Measurements from ENCODE around the gene TRPM4.
"Not testable (repeated sequence)": the region's sequence is repeated elsewhere in the genome, so short reads cannot be mapped to it uniquely, and the experiment has no call there.

TRPM4 gene

DNA sequence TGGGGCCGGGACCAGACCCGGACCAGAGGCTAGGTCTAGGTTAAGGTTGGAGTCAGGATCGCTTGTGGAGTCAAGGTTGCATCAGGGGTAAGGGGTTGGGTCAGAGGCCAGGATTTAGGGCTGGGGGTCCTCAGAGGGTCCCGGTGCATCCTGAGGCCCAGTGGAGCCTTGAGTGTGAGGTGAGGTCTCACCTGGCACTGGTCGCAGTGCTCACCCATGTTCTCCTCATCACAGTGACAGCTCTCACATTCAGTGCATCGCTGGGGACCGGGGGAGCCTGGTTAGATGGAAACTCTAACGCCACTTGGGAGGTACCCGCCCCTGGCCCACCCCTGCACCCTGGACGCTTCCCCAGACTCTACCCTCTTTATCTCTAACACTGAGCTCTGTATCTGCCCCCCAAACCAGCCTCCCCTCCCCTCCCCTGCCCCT, 5.5 kb upstream of the TRPM4 start:
- DNase-seq = no peak

DNA sequence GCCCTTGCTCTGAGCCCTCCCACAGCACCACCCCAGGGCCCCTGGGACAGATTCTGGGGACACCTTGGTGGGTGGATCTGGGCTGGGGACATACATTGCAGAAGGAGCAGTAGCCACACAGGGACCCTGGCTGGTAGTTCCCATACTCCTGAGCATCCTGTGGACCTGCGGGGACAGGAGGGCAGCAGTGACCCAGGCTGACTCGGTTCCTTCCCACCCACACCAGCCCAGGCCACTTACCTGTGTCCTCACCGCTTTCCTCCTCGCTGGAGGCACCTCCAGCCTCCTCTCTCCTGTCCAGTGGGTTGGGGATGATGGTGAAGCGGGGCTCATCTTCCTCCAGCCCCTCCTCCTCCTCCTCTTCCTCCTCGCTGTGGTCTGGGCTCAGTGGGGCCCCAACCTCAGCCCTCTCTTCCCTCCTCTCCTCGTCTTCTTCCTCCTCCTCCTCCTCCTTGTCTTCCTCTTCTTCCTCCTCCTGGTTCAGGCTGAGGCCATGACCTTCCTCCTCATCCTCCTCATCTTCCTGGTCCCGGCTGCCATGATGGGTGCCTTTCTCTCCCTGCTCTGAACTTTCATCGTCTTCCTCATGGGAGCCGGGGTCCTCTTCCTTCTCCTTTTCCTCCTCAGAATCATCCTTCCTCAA, 4.3 kb upstream of the TRPM4 start:
- no peak for DNase-seq

DNA sequence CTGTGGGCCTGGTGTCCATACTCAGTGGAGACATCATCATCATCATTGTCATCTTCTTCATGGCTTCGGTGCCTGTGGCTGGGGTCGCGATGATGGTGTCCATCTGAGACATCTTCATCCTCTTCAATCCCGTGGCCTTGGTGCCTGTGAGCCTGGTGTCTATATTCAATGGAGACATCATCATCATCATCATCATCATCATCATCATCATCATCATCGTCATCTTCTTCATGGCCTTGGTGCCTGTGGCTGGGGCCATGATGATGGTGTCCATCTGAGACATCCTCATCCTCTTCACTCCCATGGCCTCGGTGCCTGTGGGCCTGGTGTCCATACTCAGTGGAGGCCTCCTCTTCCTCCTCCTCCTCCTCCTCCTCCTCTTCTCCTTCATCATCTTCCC, 3.3 kb upstream of the TRPM4 start:
- no peak for DNase-seq

DNA sequence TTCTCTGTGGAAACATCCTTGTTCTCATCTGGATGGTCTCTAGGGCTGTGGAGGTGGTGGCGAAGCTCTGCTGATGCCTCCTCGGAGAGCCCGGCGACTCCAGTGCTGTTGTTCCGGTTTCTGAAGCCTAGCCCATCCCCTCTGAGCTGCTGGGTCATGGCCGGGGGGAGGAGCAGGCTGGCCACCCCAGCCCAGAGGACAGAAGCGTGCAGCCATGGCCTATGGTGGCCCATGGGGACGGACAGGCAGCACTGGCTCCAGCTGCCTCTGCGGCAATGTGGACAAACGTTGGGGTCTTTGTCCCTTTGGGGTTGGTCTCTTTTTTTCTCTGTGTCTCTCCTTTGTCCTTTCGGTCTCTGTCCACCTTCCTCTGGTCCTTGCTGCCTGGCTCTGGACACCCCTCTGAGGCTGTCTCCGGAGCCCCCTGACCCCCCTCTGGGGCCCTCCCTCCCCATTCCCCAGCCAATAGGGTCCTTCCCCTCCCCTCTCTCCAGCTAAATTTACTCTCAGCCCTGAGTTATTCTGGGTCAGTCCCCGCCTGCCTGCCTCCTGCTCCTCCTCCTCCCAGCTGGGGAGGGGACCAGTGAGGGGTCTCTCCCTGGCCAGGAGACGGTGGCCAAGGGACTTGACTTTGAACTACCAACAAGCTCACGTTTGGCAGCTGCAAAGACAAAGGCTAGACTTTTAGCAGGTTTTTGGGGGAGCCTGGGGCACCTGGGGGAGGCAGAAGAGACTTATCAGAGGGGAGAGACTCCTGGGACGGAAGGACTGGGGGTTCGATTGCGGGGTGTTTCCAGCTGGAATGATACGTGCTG, 2.4 kb upstream of the TRPM4 start, which contains the start of gene HRC:
HRC (minus strand) TSS at position 392 of the 815 bp plus-strand sequence; CDS start at position 233, 159 bp downstream.
- no peak for DNase-seq

DNA sequence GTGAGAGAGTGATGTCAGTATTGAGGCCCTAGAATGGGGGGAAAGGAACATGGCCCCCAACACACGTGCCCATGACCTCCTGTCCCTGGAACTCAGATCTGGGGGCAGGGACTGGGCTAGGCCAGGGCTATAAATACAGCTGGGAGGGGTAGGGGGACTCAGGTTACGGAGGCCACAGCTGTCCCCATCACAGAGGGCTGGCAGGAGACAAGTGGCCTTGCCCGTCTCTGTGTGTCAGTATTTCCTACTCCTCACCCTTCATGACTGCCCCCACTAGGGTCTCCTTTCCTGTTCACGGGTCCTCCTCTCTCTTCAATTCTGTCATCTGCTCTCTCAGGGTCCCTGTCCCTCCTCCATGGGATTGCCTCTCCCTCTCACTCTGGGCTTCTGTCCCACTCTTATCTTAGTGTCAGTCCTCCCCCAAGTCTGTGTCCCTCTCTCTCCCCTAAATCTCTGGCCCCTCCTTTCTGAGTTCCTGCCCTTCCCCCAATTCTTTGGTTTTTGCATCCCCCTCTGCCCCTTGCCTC, 1.7 kb upstream of the TRPM4 start:
- no peak for DNase-seq

DNA sequence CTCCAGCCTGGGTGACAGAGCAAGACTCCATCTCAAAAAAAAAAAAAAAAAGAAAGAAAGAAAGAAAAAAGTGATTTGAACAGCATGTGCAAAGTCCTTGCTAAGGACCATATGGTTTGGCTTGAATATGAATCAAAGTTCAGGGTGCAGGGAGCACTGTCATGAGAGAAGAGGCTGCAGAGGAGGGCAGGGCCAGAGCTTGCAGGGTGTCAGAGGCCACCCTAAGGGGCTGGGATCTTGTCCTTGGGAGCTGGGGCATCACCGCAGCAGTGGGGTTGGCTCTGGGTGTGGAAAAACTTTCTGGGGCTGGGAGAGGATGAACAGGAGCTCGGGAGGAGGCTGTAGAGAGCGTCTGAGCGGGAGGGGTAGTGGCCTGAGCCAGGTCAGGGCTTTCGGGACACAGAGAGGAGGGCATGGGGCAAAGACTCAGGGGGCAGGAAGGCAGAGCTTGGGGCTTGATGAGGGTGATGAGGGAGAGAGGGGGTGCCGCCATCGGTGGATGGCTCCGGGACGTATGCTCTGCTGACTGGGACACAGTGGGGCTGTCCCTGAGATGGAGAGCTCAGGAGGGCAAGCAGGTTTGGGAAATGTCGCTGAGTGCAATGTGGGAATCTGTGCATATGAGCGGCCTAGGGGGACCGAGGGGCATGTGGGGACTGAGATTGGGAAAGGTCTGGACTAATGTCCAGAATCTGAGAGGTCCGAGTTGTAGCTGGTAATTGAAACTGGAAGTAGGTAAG, 3.0 kb downstream of the TRPM4 start:
- no peak for DNase-seq

DNA sequence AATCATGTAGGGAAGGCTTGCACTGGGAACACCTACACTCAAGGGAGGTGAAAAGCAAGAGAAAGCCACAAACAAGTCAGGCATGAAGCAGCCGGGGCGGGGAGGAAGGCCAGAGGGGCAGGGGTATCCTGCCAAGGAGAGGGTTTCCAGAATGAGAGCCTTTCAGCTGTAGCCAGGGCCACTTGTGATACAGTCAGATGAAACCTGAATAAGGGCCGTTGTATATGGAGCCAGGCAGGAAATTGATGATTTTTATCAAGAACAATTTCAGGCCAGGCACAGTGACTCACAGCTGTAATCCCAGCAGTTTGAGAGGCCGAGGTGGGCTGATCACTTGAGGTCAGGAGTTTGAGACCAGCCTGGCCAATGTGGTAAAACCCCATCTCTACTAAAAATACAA, 4.4 kb downstream of the TRPM4 start:
- no peak for DNase-seq

DNA sequence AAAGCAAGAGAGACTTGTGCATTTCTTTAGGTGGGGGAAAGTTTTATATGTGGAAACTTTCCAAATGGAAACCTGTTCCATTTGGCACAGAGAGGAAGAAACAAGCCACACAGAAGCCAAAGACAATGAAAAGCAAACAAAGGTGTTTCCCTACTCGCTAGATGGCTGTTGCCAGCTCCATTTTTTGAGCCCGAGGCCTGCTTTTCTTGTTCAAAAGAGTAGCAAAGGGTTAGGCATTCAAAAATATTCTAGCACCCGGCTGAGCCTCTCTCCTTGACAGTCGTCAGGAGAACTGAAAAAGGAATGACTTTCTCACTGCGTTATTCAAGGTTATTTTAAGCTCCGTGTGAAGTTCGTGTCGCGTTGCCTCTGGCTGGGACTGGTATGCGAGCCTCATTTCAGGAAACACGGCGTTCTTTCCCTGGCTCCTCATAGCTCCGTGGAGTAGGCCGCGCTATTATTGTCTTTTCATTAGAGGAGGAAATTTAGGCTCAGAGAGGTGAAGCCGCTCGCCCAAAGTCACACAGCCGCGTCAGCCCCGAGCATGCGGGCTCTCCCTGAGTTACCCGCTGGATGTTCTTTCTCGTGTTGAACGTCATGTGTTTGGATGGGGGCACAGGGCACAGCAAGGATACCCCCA, 7.6 kb downstream of the TRPM4 start:
- no peak for DNase-seq

DNA sequence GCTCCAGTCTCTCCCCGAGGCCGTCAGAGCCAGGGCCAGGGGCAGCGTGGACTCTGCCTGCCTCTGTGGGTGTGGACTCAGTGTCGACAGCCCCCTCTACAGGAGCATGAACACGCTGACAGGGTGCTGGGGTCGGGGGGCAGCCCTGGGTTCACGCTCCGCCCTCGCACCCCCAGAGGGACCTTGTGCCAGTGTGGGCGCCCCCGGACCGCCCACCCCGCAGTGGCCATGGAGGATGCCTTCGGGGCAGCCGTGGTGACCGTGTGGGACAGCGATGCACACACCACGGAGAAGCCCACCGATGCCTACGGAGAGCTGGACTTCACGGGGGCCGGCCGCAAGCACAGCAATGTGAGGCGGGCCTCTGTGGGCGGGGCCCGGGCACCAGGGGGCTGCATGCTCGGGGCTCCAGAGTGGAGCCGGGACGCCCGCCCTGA, 8.3 kb downstream of the TRPM4 start:
- no peak for DNase-seq

DNA sequence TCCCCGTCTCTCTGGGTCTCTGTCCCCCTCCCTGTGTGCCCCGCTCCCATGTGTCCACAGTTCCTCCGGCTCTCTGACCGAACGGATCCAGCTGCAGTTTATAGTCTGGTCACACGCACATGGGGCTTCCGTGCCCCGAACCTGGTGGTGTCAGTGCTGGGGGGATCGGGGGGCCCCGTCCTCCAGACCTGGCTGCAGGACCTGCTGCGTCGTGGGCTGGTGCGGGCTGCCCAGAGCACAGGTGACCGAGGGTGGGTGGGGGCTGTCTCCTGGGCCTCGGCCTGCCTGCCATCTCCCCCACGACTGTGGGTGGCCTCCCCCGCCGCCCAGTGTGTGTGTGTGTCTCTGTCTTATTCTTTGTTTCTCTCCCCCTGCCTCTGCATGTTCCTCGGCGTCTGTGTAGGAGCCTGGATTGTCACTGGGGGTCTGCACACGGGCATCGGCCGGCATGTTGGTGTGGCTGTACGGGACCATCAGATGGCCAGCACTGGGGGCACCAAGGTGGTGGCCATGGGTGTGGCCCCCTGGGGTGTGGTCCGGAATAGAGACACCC, 10.3 kb downstream of the TRPM4 start:
- no peak for DNase-seq

DNA sequence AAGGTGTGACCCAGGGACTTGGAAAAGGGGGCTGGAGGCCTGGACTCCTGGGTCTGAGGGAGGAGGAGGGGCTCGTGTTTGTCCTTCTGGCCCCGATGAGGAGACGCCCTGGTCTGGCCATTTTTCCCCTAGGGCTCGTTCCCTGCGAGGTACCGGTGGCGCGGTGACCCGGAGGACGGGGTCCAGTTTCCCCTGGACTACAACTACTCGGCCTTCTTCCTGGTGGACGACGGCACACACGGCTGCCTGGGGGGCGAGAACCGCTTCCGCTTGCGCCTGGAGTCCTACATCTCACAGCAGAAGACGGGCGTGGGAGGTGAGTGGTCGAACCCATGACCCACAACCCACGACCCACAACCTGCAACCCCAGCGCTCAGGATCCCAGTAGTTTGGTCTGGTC, 10.8 kb downstream of the TRPM4 start:
- DNase-seq = no peak

DNA sequence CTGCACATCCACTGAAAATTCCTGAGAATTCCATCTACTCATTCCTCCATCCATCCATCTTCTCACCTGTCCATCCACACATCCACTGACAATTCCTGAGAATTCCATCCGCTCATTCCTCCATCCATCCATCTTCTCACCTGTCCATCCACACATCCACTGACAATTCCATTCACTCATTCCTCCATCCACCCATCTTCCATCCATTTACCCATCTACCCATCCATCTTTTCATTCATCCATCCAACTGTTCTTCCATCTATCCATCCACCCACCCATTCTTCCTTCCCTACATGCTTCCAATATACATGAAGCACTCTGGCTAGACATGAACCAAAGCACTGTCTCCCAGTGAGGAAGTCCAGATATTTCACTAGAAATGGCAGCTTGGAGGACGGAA, 15.6 kb downstream of the TRPM4 start:
- no peak for DNase-seq

DNA sequence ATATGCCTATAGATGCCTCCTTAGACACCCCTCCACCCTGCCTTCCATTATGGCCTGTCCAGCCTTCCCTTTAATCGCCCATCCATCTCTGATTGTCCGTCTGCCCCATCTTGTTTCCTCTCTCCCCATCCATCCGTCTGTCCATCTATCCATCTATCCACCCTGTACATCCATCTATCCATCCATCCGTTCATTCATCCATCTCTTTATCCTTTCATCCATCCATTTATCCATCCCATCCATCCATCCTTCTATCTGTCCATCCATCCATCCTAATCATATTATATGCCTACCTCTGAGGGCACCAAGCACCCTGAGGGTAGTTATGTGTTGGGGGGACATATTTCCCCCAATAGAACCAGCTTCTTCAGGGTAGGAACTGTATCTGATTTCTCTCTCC, 23.1 kb downstream of the TRPM4 start:
- DNase-seq = no peak

DNA sequence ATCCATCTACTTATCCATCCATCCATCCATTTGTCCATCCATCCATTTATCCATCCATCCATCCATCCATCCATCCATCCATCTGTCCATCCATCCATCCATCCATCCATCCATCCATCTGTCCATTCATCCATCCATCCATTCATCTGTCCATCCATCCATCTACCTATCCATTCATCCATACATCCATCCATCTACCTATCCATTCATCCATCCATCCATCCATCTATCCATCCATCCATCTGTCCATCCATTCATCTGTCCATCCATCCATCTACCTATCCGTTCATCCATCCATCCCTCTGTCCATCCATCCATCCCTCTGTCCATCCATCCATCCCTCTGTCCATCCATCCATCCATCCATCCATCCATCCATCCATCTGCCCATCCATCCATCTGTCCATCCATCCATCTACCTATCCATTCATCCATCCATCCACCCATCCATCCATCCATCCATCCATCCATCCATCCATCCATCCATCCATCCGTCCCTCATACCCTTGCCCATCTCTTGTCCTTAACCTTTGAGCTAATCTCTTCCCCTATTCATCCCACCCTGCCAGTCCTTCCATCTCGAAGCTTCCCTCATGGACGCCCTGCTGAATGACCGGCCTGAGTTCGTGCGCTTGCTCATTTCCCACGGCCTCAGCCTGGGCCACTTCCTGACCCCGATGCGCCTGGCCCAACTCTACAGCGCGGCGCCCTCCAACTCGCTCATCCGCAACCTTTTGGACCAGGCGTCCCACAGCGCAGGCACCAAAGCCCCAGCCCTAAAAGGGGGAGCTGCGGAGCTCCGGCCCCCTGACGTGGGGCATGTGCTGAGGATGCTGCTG, 24.6 kb downstream of the TRPM4 start:
- not testable (repeated sequence) for DNase-seq

DNA sequence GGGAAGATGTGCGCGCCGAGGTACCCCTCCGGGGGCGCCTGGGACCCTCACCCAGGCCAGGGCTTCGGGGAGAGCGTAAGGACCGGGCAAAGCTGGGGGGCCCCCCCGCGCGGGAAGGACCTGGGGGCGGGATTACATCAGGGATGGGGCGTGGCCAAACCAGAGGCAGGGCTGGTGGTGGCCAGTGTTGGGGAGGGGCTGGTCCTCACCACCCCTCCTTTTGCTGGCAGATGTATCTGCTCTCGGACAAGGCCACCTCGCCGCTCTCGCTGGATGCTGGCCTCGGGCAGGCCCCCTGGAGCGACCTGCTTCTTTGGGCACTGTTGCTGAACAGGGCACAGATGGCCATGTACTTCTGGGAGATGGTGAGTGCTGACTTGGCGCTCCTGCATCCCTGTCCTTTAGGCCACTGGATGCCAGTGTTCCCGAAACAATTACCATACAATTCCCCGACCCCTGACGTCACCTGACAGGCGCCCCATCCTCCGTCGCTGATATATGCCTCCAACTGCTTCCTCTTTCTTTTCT, 25.3 kb downstream of the TRPM4 start:
- no peak for DNase-seq

DNA sequence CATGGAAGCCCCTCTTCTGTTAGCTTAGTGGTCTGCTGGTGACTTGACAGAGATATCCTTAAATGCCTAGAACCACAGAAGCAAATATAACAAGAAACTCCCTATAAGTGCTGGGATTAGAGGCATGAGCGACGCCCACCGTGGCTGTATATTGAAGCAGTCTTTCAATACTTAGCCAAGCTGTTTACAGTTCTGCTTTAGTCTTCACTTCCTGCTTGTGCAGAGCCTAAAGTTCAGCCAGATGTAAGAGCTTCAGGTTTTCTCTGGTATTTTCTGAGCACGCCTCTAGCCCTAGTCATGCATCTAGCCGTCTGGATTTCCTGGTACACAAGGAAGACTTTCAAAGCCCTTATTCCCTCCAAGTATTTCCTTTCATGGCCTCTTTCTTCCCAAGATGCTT, 28.5 kb downstream of the TRPM4 start:
- no peak for DNase-seq

DNA sequence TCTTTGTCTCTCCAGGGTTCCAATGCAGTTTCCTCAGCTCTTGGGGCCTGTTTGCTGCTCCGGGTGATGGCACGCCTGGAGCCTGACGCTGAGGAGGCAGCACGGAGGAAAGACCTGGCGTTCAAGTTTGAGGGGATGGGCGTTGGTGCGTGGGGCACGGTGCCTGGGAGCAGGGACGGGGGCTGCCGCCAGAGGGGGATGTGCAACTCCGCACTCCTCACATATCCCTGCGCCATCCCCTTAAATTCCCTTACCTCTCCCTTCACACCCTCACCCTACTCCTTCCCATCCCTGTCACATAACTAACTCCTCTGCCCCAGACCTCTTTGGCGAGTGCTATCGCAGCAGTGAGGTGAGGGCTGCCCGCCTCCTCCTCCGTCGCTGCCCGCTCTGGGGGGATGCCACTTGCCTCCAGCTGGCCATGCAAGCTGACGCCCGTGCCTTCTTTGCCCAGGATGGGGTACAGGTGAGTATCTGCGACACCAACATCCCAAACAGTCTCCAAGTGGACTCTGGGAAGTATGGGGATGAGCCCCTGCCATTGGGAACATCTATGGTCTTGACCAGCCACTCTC, 31.1 kb downstream of the TRPM4 start:
- DNase-seq = no peak

DNA sequence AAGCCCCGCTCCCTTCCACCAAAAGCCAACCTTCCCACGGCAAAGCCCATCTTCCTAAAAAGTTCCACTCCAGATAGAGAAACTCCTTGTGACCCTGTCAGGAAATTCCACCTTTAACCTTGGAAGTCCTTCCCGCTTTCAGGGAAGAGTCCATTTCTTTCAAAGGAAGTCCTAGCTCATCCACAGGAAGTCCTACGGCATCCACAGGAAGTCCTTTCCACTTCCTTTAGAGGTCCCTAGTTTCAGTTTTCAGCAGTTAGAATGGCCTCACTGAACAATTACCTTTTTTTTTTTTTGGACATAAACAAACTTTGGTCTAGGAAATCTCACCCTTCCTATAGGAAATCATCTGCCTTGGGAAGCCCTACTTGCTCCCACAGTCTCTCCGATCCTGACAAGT, 31.7 kb downstream of the TRPM4 start:
- DNase-seq = no peak

DNA sequence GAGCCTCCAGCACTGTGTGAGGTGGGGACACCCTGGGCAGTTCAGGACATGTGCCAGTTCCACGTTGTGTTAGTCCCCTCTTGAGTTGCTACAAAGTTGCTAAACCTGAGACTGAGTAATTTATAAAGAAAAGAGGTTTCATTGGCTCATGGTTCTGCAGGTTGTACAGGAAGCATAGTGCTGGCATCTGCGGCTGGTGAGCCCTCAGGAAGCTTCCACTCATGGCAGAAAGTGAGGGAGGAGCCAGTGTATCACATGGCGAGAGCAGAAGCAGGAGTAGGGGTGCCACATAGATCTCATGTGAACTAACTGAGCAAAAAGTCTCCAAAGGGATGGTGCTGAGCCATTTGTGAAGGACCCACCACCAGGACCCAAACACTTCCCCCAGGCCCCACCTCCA, 33.2 kb downstream of the TRPM4 start:
- no peak for DNase-seq

DNA sequence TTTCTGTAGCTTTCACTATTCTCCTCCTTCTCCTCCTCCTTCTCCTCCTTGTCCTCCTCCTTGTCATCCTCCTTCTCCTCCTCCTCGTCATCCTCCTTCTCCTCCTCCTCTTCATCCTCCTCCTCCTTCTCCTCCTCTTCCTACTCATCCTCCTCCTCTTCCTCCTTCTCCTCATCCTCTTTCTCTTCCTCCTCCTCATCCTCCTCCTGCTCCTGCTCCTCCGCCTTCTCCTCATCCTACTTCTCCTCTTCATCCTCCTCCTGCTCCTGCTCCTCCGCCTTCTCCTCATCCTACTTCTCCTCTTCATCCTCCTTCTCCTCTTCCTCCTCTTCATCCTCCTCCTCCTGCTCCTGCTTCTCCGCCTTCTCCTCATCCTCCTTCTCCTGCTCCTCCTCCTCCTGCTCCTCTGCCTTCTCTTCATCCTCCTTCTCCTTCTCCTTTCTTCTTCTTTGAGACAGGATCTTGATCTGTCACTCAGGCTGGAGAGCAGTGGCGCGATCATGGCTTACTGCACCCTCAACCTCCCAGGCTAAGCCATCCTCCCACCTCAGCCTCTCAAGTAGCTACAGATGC, 36.3 kb downstream of the TRPM4 start:
- DNase-seq = no peak

DNA sequence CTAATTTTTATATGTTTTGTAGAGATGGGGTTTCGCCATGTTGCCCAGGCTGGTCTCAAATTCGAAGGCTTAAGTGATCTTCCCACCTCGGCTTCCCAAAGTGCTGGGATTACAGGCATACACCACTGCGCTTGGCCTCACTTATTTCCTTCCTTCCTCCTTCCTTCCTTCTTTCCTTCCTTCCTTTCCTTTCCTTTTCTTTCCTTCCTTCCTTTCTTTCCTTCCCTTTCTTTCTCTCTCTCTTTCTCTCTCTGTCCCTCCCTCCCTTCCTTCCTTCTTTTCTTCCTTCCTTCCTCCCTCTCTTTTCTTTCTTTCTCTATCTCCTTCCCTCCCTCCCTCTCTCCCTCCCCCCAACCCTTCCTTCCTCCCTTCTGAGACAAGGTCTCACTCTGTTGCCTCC, 36.8 kb downstream of the TRPM4 start:
- no peak for DNase-seq

Measured in EL (cell line).